ENCODE measurements around the gene SFTA2. TPM values are rescaled to one million over a fixed set of nuclear protein-coding genes. Genes with fewer than 3 reads are reported as not detected.
"Not testable (repeated sequence)": the region's sequence is repeated elsewhere in the genome, so short reads cannot be mapped to it uniquely, and the experiment has no call there.

The SFTA2 gene
- total and polyA plus RNA-seq, 4 donors = 0.53 TPM; not detected in 3

GRCh38 chr6:30932665-30933365, 845 bp upstream of the SFTA2 start:
- no peaks in the 10 kb centered on the region for H3K27me3 ChIP-seq (ENCODE audit: control insufficient read depth, insufficient read depth, low read length)
- no peaks in the 10 kb centered on the region for H3K36me3 ChIP-seq (ENCODE audit: control insufficient read depth, insufficient read depth, low read length)
- no peak overlapping the region for H3K4me3 ChIP-seq (ENCODE audit: low read depth, low read length)
- DNase-seq (ENCODE audit: low read depth in 4 of 6, low spot score in 6 of 6) = no peak
- H3K4me1 ChIP-seq (ENCODE audit: control insufficient read depth, insufficient read depth, low read length) = no peaks in the 10 kb centered on the region
- 91% methylated on average over 5 of the region's 6 CpGs for WGBS (ENCODE audit: insufficient coverage)
- peaks cover 4% of the 10 kb centered on the region for H3K9me3 ChIP-seq (ENCODE audit: control insufficient read depth, insufficient read depth, low read length)
- H3K27ac ChIP-seq (ENCODE audit: low read depth, low read length) = no peak overlapping the region

GRCh38 chr6:30931272-30931671, 698 bp downstream of the SFTA2 start:
- H3K4me3 ChIP-seq (ENCODE audit: low read depth, low read length) = no peak overlapping the region
- H3K27me3 ChIP-seq (ENCODE audit: control insufficient read depth, insufficient read depth, low read length) = no peaks in the 10 kb centered on the region
- 36% methylated on average over 6 of the region's 8 CpGs for WGBS (ENCODE audit: insufficient coverage)
- no peak overlapping the region for H3K27ac ChIP-seq (ENCODE audit: low read depth, low read length)
- H3K9me3 ChIP-seq (ENCODE audit: control insufficient read depth, insufficient read depth, low read length) = peaks cover 4% of the 10 kb centered on the region
- DNase-seq (ENCODE audit: low read depth in 4 of 6, low spot score in 6 of 6) = no peak
- peaks cover 10% of the 10 kb centered on the region for H3K36me3 ChIP-seq (ENCODE audit: control insufficient read depth, insufficient read depth, low read length)
- no peaks in the 10 kb centered on the region for H3K4me1 ChIP-seq (ENCODE audit: control insufficient read depth, insufficient read depth, low read length)

- Histone ChIP-seq H3K9me3 (ENCODE audit: control insufficient read depth, insufficient read depth, low read length) (peaks cover 4% of the 10 kb centered on the region), H3K27me3 (ENCODE audit: control insufficient read depth, insufficient read depth, low read length) (no peaks in the 10 kb centered on the region), H3K4me1 (ENCODE audit: control insufficient read depth, insufficient read depth, low read length) (no peaks in the 10 kb centered on the region), H3K4me3 (ENCODE audit: low read depth, low read length) (no peak overlapping the region), H3K36me3 (ENCODE audit: control insufficient read depth, insufficient read depth, low read length) (peaks cover 17% of the 10 kb centered on the region), H3K27ac (ENCODE audit: low read depth, low read length) (no peak overlapping the region)
- 95% methylated on average over 3 of the region's 4 CpGs for WGBS (ENCODE audit: insufficient coverage)
- DNase-seq (ENCODE audit: low read depth in 4 of 6, low spot score in 6 of 6) = no peak
Measured at GRCh38 chr6:30930506-30930905, 1.5 kb downstream of the SFTA2 start.

GRCh38 chr6:30928677-30929076, 3.3 kb downstream of the SFTA2 start:
- no peak overlapping the region for H3K4me3 ChIP-seq (ENCODE audit: low read depth, low read length)
- WGBS (ENCODE audit: insufficient coverage) = 100% methylated on average over 2 of the region's 3 CpGs
- no peaks in the 10 kb centered on the region for H3K4me1 ChIP-seq (ENCODE audit: control insufficient read depth, insufficient read depth, low read length)

GRCh38 chr6:30927080-30927479, 4.9 kb downstream of the SFTA2 start:
- H3K36me3 ChIP-seq (ENCODE audit: control insufficient read depth, insufficient read depth, low read length) = peaks cover 49% of the 10 kb centered on the region
- 100% methylated on average over 2 of the region's 3 CpGs for WGBS (ENCODE audit: insufficient coverage)
- not testable (repeated sequence) for H3K27me3 ChIP-seq (ENCODE audit: control insufficient read depth, insufficient read depth, low read length); H3K27ac ChIP-seq (ENCODE audit: low read depth, low read length); H3K4me1 ChIP-seq (ENCODE audit: control insufficient read depth, insufficient read depth, low read length); H3K4me3 ChIP-seq (ENCODE audit: low read depth, low read length); DNase-seq (ENCODE audit: low read depth in 4 of 6, low spot score in 6 of 6); H3K9me3 ChIP-seq (ENCODE audit: control insufficient read depth, insufficient read depth, low read length)

More at GRCh38 chr6:30928677-30929076, 3.3 kb downstream of the SFTA2 start:
- H3K27ac ChIP-seq (ENCODE audit: low read depth, low read length) = no peak overlapping the region
- H3K9me3 ChIP-seq (ENCODE audit: control insufficient read depth, insufficient read depth, low read length) = peaks cover 3% of the 10 kb centered on the region
- H3K36me3 ChIP-seq (ENCODE audit: control insufficient read depth, insufficient read depth, low read length) = peaks cover 33% of the 10 kb centered on the region
- H3K27me3 ChIP-seq (ENCODE audit: control insufficient read depth, insufficient read depth, low read length) = no peaks in the 10 kb centered on the region
- no peak for DNase-seq (ENCODE audit: low read depth in 4 of 6, low spot score in 6 of 6)

GRCh38 chr6:30926644-30927043, 5.3 kb downstream of the SFTA2 start:
- DNase-seq (ENCODE audit: low read depth in 4 of 6, low spot score in 6 of 6) = no peak
- no peaks in the 10 kb centered on the region for H3K4me1 ChIP-seq (ENCODE audit: control insufficient read depth, insufficient read depth, low read length)
- no peaks in the 10 kb centered on the region for H3K27me3 ChIP-seq (ENCODE audit: control insufficient read depth, insufficient read depth, low read length)
- no peak overlapping the region for H3K27ac ChIP-seq (ENCODE audit: low read depth, low read length)
- H3K4me3 ChIP-seq (ENCODE audit: low read depth, low read length) = no peak overlapping the region
- WGBS (ENCODE audit: insufficient coverage) = 94% methylated on average over 2 of the region's 4 CpGs
- H3K36me3 ChIP-seq (ENCODE audit: control insufficient read depth, insufficient read depth, low read length) = peaks cover 54% of the 10 kb centered on the region
- peaks cover 3% of the 10 kb centered on the region for H3K9me3 ChIP-seq (ENCODE audit: control insufficient read depth, insufficient read depth, low read length)

GRCh38 chr6:30924040-30924627, 7.8 kb downstream of the SFTA2 start:
- DNase-seq (ENCODE audit: low read depth in 4 of 6, low spot score in 6 of 6); H3K27me3 ChIP-seq (ENCODE audit: control insufficient read depth, insufficient read depth, low read length); H3K4me3 ChIP-seq (ENCODE audit: low read depth, low read length); H3K27ac ChIP-seq (ENCODE audit: low read depth, low read length); H3K9me3 ChIP-seq (ENCODE audit: control insufficient read depth, insufficient read depth, low read length); H3K4me1 ChIP-seq (ENCODE audit: control insufficient read depth, insufficient read depth, low read length): not testable (repeated sequence)
- peaks cover 79% of the 10 kb centered on the region for H3K36me3 ChIP-seq (ENCODE audit: control insufficient read depth, insufficient read depth, low read length)
- 77% methylated on average over 8 of the region's 9 CpGs for WGBS (ENCODE audit: insufficient coverage)

GRCh38 chr6:30922447-30922852, 9.5 kb downstream of the SFTA2 start:
- no peaks in the 10 kb centered on the region for H3K27me3 ChIP-seq (ENCODE audit: control insufficient read depth, insufficient read depth, low read length)
- DNase-seq (ENCODE audit: low read depth in 4 of 6, low spot score in 6 of 6) = no peak
- 90% methylated on average over 7 of the region's 7 CpGs for WGBS (ENCODE audit: insufficient coverage)
- peaks cover 7% of the 10 kb centered on the region for H3K4me1 ChIP-seq (ENCODE audit: control insufficient read depth, insufficient read depth, low read length)
- no peak overlapping the region for H3K27ac ChIP-seq (ENCODE audit: low read depth, low read length)
- H3K36me3 ChIP-seq (ENCODE audit: control insufficient read depth, insufficient read depth, low read length) = peaks cover 93% of the 10 kb centered on the region
- no peaks in the 10 kb centered on the region for H3K9me3 ChIP-seq (ENCODE audit: control insufficient read depth, insufficient read depth, low read length)
- no peak overlapping the region for H3K4me3 ChIP-seq (ENCODE audit: low read depth, low read length)

GRCh38 chr6:30918670-30919069, 13.3 kb downstream of the SFTA2 start:
- no peaks in the 10 kb centered on the region for H3K27me3 ChIP-seq (ENCODE audit: control insufficient read depth, insufficient read depth, low read length)
- peaks cover 73% of the 10 kb centered on the region for H3K36me3 ChIP-seq (ENCODE audit: control insufficient read depth, insufficient read depth, low read length)
- 95% methylated on average over 8 of the region's 8 CpGs for whole genome bisulfite sequencing (ENCODE audit: insufficient coverage)
- H3K27ac ChIP-seq (ENCODE audit: low read depth, low read length) = no peak overlapping the region
- peaks cover 40% of the 10 kb centered on the region for H3K4me1 ChIP-seq (ENCODE audit: control insufficient read depth, insufficient read depth, low read length)
- no peaks in the 10 kb centered on the region for H3K9me3 ChIP-seq (ENCODE audit: control insufficient read depth, insufficient read depth, low read length)
- DNase-seq (ENCODE audit: low read depth in 4 of 6, low spot score in 6 of 6) = no peak
- no peak overlapping the region for H3K4me3 ChIP-seq (ENCODE audit: low read depth, low read length)

- no peak for DNase-seq (ENCODE audit: low read depth in 4 of 6, low spot score in 6 of 6)
- peaks cover 43% of the 10 kb centered on the region for H3K4me1 ChIP-seq (ENCODE audit: control insufficient read depth, insufficient read depth, low read length)
- WGBS (ENCODE audit: insufficient coverage) = 82% methylated on average over 8 of the region's 8 CpGs
- no peak overlapping the region for H3K4me3 ChIP-seq (ENCODE audit: low read depth, low read length)
- H3K27ac ChIP-seq (ENCODE audit: low read depth, low read length) = no peak overlapping the region
- no peaks in the 10 kb centered on the region for H3K9me3 ChIP-seq (ENCODE audit: control insufficient read depth, insufficient read depth, low read length)
- H3K27me3 ChIP-seq (ENCODE audit: control insufficient read depth, insufficient read depth, low read length) = no peaks in the 10 kb centered on the region
- peaks cover 68% of the 10 kb centered on the region for H3K36me3 ChIP-seq (ENCODE audit: control insufficient read depth, insufficient read depth, low read length)
Measured at GRCh38 chr6:30917487-30917886, 14.5 kb downstream of the SFTA2 start.

Measured in spinal cord (tissue), 10 donors.